HG03354 (cell line): ENCODE results near the gene CACNA1A.
"Not testable (repeated sequence)": the region's sequence is repeated elsewhere in the genome, so short reads cannot be mapped to it uniquely, and the experiment has no call there.

ENCODE experiments used
- ATAC-seq: cut with Tn5 transposase; IDR thresholded peaks from one replicate; pipeline ENCODE4 v1.9.1; 2021; ENCODE audit warnings: mild to moderate bottlenecking; ENCODE audit not compliant: unreplicated experiment, poor library complexity, severe bottlenecking

CACNA1A gene

DNA sequence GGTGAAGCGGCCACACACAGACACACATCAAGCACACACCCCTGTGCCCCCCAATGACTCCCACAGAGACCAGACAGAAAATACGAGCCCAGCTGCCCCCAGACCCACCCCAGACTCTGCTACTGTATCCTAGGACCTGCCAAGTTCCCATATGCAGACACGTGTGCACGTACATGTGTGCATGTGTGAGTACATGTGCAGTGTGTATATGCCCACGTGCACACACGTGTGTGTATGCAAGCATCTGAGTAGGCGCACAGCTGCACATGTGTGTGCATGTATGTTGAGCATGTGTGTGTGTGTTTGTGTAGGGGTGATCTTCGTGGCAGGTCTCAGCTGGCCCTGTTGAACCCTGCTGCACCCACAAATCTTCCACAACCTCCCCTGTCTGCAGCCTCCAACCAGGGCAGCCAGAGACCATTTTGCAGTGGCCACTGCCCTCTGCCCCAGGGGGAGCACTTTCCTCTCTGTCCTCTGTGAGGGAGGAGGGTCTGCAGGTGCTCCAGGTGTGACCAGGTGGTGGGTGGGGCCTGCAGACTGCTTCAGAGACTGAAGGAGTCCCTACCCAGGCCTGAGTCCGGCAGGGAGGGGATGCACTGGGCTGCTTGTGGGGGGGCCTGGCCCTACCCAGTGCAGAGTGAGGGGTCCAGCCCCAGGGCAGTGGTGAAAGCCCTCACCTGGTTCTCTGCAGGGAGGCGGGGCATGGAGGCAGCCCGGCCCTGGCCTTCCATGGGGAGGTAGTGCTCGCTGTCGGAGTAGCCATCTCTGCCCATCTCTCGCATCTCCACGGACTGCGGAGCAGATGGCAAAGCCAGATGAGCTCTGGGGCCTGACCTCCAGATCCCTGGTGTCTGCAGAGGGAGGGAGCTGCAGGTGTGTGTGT lies 294.6 kb downstream of the CACNA1A start:
- no peak for ATAC-seq

DNA sequence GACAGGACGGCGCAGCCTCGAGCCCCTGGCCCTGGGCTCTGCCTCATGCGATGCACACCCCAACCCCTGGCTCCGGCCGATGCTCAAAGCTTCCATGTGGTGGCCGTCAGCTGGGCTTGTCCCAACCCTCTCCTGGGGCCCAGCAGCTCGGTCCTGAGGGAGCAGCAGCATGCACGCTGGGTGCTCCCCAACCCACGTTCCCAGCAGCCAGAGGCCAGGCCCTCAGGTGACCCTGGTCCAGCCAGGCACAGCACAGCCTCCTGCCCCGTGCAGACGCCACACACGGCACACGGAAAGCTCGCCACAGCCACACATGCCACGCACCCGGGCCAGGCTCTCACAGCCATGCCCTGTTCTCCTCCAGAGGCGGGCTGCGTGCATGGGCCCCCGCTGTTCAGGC lies 295.3 kb downstream of the CACNA1A start:
- ATAC-seq: no peak

DNA sequence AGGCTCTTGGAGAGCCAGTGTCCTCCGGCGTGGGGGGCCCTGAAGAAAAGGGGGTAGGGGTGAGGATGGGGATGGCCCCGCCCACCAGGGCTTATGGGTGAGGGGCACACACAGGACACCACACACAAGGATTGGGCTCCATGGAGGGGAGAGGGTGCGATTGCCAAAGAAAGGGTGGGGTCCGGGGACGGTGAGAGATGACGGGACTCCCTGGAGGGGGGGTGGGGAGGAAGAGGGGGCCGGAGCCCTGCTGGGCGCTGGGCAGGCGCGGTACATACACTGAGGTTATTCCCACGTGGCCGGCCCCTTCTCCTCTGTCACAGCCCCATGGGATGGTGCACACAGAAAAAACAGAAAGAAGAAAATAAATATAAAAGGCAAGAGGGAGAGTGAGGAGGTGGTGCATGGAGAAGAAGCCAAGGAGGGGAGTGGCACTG lies 295.9 kb downstream of the CACNA1A start:
- ATAC-seq: no peak

DNA sequence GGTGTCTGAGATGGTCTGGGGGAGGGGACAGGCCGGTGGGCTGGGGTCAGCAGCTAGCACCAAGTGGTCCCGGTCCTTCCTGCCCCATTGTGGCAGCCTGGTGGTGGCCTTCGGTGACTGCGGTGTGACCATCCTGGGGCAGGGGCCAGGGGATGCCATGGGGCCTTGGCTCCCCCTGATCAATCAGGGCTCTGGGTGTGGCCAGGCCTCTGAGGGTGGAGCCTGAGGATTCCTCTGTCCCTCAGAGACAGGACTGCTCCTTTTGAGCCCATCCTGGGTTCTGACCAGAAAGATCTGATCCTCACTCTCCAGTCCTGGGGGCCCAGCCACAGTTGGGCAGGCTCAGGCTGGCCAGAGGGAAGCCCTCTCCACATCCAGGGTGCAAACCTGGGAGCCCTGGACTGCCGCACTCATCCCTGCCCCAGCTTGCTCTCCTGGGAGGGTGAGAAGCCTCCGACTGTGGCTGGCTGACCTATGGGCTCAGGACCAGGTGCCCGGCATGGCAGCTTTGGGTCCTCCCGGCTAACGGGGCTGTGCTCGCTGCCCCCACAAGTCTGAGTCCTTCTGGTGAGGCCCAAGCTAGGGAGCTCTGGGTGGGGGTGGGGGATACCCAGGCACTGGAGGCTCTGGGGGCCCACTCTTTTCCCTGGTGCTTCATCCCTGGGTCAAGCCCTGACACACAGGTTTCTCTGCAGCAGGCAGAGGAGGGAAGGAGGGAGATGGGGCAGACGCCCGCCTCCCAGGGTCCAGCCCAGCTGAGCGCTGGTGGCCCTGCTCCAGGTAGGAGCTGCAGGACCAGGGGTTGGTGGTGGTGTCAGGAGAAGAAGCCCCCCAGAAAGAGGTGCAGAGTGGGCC lies 296.6 kb downstream of the CACNA1A start:
- ATAC-seq: no peak

DNA sequence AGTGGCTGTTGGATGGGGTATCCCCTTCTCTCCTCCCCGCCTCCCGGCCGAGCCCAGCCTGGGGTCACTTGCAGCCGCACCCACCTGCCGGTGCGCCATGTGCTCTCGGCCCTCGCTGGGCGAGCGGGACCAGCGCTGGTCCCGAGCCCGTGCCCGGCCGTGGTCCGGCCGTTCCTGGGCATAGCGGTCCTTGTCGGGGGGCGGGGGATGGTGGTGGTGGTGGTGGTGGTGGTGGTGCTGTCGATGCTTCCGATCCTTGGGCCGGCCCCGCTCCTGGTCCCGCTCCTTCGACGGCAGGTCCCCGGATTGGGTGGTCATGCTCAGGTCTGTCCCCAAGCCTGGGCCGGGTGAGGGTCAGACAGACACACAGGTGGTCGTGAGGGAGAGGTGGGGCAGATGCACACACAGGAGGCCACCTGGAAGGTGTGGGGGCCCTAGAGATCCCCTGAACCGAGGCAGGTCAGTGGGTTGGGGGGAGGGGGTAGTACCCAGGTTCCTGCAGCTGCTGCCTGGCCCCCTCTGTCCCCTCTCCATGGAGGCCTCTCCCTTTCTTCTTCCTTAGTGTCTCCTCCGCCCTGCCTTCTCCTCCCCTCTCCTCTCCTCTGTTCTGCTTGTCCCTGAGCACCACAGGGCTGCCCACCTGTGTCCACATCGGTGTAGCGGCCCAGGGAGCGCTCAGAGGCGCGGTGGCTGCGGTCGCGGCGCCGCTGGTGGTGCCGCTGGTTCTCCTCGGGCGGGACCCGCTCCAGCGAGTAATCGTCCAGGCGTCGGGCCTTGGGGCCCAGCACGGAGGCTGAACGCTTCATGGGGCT lies 297.4 kb downstream of the CACNA1A start:
- ATAC-seq: no peak

DNA sequence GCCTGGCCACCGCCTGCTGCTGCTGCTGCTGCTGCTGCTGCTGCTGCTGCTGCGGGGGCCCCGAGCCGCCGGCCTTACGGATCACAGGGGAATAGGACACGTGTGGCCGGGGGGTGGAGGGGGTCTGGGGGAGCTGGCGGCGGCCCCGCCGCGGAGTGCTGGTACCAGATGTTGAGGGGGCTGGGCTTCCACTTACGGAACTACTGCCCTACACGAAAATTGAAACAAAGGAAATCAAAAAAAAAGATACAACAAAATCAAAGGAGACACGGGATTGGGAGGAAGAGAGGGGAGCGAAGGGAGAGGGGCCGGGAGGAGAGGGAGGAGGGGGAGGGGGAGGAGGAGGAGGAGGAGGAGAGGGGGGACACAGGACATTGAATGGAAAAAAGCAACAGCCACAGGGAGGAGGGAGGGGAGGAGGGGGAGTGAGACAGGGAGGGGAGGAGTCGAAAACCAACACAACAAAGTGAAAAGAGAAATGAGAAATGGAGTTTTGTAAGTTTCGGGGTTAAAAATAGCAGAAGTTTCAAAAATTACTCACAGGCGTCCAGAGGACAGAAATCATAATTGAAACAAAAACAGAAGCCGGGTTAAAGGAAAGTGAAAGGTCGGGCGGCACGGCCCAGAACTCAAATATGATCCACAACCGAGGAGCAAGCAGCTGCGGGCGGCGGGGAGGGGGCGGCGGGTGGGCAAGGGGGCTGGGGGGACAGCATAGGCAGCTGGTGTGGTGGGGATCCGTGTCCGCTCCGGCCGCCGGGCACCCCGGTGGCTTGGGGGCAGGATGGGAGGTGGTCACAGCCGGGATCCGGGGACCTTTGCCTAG lies 298.2 kb downstream of the CACNA1A start:
- ATAC-seq: peak; percentile 77

DNA sequence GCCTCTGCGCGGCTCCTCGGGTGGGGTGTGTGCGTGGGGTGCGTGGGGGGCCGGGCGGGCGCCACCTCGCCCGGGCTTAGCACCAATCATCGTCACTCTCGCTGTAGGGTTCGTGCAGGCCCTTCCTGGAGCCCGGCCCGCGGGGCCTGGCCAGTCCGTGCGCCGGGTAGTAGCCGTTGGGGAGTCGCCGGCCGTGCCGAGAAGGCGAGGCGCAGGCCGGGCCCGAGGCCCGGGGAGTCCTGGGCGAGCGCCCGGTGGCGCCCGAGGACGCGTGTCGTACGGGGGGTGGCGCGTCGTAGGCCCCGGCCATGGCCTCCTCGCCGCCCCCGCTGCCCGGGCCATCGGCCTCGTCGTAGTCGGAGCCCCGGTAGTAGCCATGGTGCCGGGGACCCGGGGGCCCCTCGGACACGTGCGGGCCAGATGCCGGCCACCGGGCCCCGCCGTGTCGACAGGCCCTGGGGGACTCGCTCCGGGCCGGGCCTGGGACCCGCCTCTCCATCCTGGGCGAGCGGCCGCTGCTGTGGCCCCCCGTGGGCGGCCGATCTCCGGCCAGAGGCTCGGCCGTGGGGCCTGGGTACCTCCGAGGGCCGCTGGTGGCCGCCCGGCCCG lies 298.9 kb downstream of the CACNA1A start:
- no peak for ATAC-seq

DNA sequence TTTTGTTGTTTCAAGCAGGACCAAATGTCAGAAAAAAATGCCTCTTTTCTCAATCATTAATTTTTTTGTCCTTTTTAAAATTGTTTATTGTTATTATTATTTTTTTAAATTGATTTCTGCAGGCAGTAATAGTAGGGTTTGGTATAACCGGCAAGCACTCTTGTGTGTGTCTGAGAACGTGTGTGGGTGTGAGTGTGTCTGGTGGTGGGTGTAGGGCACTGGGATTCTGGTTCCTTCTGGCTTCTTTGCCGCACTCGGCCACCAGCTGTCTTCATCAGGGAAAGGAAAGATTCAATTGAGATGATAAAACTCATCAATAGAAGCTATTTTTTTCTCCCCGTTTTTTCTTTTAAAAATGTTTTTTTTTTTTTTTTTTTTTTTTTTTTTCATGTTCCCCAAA lies 299.7 kb downstream of the CACNA1A start:
- no peak for ATAC-seq

DNA sequence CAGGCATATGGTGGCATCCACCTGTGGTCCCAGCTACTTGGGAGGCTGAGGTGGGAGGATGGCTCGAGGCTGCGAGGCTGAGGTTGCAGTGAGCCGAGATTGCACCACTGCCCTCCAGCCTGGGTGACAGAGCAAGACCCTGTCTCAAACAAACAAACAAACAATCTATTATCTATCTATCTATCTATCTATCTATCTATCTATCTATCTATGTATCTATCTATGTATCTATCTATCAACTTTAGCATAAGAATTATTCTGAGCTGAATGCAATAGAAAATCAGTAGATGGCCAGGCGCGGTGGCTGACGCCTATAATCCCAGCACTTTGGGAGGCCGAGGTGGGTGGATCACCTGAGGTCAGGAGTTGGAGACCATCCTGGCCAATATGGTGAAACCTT lies 304.2 kb downstream of the CACNA1A start:
- not testable (repeated sequence) for ATAC-seq

DNA sequence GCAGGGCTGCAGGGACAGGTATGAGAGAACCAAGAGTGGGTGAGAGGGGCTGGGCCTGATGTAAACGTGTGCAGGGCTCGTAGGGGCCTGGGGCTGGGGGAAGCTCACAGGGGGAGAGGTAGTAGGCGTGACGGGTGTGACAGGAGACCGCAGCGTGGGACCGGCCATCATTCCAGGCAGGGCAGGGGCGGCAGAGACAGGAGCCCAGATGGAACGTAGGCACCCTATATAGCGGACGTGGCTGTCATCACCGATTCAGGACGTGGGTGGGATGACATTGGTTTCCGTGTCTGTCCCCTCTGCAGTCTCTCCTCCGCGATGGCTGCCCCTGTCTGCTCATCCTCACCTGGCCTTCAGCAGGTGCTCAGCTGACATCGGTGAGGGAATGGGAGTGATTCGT lies 307.6 kb downstream of the CACNA1A start:
- no peak for ATAC-seq

DNA sequence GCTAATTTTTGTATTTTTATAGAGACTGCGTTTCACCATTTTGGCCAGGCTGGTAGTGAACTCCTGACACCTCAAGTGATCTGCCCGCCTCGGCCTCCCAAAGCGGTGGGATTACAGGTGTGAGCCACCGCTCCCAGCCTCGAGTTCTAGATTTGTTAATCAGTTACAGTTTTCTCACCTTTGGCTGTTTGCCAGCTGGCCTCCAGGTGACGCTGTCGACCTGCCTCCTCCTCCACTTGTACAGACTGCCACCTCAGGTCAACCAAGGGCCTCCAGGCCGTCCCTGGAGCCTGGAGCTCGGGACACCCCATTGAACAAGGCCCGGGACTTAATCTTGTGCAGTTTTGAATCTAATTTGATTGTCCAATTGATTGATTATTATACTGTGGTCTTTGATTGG lies 310.6 kb downstream of the CACNA1A start:
- ATAC-seq: no peak

DNA sequence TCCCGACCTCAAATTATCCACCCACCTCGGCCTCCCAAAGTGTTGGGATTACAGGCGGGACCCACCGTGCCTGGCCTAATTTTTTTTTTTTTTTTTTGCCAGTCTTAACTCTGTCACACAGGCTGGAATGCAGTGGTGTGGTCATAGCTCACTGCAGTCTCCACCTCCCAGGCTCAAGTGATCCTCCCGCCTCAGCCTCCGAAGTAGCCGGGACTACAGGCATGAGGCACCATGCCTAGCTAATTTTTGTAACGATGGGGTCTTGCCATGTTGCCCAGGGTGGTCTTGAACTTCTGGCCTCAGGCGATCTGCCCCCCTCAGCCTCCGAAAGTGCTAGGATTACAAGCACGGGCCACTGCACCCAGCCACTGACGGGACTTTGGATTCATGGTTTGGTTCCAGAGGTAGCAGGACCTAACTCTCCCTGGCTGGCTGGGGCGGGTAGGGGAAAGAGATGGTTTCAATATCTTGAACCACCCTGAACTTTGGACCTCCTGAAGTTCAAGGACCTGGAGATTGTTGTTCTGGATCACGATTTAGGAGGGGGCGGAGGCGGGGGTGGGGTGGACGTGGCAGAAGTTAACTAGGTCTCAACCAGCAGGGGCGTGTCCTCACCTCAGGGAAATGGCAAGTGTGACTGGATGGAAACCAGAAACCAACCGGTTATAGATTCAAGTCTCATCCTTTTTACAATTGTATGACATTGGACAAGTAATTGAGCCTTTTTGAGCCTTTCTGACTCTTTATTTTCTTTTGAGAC lies 315.3 kb downstream of the CACNA1A start:
- no peak for ATAC-seq

DNA sequence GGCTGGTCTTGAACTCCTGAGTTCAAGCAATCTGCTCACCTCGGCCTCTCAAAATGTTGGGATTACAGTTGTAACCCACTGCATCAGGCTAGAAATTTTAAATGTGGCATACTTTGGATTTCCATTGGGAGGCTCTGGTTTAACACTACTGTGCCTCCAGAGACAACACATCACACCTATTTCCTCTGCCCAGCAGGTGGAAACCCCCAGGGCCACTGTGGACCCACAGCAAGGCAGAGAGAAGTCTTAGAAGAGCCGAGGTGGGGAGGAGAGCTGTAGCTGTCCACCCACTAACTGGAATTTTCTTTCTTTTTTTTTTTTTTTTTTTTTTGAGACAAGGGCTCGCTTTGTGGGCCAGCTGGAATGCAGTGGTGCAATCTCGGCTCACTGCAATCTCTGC lies 316.7 kb downstream of the CACNA1A start:
- no peak for ATAC-seq

DNA sequence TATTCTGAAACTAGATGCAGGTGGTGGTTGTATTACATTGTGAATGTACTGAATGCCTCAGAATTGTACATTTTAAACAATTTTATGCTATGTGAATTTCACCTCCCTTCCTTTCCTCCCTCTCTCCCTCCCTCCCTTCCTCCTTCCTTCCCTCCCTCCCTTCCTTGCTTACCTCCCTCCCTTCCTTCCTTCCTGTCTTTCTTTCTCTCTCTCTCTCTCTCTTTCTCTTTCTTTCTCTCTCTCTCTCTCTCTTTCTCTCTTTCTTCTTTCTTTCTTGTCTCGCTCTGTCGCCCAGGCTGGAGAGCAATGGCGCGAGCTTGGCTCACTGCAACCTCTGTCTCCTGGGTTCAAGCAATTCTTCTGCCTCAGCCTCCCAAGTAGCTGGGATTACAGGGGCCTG lies 318.9 kb downstream of the CACNA1A start:
- ATAC-seq: no peak

DNA sequence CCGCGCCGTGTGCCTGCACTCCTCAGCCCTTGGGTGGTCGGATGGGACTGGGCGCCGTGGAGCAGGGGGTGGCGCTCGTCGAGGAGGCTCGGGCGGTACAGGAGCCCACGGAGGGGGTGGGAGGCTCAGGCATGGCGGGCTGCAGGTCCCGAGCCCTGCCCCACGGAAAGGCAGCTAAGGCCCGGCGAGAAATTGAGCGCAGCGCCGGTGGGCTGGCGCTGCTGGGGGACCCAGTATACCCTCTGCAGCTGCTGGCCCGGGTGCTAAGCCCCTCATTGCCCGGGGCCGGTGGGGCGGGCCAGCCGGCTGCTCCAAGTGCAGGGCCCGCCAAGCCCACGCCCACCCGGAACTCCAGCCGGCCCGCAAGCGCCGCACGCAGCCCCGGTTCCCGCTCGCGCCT lies 319.6 kb downstream of the CACNA1A start:
- ATAC-seq: not testable (repeated sequence)

DNA sequence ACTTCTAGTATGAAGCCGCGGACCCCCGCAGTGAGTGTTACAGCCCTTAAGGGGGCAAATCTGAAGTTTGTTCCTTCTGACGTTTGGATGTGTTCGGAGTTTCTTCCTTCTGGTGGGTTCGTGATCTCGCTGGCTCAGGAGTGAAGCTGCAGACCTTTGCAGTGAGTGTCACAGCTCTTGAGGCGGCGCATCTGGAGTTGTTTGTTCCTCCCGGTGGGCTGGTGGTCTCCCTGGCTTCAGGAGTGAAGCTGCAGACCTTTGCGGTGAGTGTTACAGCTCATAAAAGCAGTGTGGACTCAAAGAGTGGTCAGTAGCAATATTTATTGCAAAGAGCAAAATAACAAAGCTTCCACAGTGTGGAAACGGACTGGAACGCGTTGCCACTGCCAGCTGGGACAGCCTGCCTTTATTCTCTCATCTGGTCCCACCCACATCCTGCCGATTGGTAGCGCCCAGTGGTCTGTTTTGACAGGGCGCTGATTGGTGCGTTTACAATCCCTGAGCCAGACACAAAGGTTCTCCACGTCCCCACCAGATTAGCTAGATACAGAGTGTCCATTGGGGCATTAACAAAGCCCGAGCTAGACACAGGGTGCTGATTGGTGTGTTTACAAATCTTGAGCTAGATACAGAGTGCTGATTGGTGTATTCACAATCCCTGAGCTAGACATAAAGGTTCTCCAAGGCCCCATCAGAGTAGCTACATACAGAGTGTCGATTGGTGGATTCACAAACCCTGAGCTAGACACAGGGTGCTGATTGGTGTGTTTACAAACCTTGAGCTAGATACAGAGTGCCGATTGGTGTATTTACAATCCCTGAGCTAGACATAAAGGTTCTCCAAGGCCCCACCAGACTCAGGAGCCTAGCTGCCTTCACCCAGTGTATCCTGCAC lies 320.3 kb downstream of the CACNA1A start:
- ATAC-seq: not testable (repeated sequence)

DNA sequence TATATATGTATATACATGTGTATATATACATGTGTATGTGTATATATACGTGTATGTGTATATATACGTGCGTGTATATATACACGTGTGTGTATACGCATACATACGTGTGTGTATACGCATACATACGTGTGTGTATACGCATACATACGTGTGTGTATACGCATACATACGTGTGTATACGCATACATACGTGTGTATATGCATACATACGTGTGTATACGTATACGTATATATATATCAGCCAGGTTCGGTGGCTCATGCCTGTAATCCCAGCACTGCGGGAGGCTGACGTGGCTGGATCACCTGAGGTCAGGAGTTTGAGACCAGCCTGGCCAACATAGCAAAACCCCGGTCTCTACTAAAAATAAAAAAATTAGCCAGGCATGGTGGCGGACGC lies 321.4 kb downstream of the CACNA1A start:
- not testable (repeated sequence) for ATAC-seq
